Astrocyte (in vitro differentiated cells and primary cell): ENCODE data around the gene MTMR8.

Experiments used
- EZH2 ChIP-seq: IDR thresholded peaks from 2 replicates; pipeline ENCODE4 v1.6.1; 2012; ENCODE audit warnings: mild to moderate bottlenecking, low read length, inconsistent platforms; ENCODE audit not compliant: insufficient read depth
- TF ChIP-seq, protein P1 (sequence below): IDR thresholded peaks from 2 replicates; pipeline ENCODE4 v1.5.1; 2011; ENCODE audit warnings: low read depth, mild to moderate bottlenecking, inconsistent platforms, low read length, moderate library complexity; ENCODE audit not compliant: insufficient read depth

DNA sequence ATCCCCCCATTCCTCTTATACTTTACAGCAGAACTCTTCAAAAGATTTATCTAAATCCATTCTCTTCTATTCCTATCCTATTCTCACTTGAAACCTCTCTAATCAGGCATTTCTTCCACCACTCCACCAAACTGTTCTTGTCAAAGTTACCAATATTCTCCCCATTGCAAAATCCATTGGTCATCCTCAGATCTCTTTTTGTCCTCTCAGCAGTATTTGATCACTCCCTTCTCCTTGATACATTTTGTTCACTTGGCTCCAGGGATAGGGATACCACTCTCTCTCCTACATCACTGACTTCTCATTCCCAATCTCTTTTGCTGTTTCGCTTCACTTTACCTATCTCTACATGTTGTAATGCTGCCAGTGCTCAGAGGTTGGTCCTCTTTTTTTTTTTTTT is 2.8 kb upstream of the MTMR8 start:
- TF ChIP-seq, protein P1, sequence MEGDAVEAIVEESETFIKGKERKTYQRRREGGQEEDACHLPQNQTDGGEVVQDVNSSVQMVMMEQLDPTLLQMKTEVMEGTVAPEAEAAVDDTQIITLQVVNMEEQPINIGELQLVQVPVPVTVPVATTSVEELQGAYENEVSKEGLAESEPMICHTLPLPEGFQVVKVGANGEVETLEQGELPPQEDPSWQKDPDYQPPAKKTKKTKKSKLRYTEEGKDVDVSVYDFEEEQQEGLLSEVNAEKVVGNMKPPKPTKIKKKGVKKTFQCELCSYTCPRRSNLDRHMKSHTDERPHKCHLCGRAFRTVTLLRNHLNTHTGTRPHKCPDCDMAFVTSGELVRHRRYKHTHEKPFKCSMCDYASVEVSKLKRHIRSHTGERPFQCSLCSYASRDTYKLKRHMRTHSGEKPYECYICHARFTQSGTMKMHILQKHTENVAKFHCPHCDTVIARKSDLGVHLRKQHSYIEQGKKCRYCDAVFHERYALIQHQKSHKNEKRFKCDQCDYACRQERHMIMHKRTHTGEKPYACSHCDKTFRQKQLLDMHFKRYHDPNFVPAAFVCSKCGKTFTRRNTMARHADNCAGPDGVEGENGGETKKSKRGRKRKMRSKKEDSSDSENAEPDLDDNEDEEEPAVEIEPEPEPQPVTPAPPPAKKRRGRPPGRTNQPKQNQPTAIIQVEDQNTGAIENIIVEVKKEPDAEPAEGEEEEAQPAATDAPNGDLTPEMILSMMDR, result no peak
- no peak for TF ChIP-seq EZH2
